Uterus (tissue), 2 donors: ENCODE measurements around the gene LRWD1.

Experiments
- CTCF ChIP-seq, 4 experiments: fragments of 200-600 bp in 2 of 4; fragments of 450-650 bp in 2 of 4; sonication (generic) in 2 of 4; IDR thresholded peaks; one replicate each; pipeline ENCODE4 v1.5.1; 2016 to 2019; ENCODE audit warnings: antibody characterized with exemption in 4 of 4, mild to moderate bottlenecking in 2 of 4, moderate library complexity in 1 of 4
- POLR2A ChIP-seq, 2 donors: fragments of 450-650 bp; IDR thresholded peaks; one replicate each; pipeline ENCODE4 v1.6.1; 2016; ENCODE audit warnings: antibody characterized with exemption in 2 of 2, mild to moderate bottlenecking in 1 of 2, moderate library complexity in 1 of 2

DNA sequence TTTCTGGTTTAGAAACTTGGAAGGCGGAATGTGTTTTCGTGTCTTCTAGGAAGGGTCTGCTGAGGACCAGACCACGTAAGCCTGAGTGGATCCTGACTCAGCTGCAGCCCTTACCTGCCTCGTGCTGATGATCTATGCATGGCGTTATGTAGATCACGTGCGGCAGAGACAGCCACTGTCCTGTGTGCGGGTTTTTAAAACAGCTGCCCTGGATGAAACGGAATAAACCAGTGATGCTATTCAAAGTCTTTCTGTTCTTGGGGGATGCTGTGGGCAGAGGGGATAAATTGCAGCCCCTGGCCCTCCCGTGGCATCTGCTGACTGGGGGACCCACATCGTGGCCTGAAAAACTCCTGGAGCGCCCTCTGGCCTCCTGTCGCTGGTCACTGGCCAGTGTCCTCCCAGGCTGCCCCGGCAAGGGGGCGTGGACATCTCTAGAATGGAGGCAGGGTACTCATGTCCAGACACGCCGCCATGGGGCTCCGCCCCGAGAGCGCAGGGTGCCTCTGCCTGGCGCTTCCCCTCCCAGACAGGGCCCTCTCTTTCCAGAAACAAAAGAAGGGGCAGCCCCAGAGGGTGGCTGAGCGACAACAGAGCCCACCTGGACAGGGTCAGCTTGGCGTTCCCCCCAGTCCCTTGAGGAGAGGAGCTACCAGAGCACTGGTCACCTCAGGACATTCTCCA lies 13.3 kb upstream of the LRWD1 start:
- TF ChIP-seq CTCF (IDR thresholded peaks at IDR 0.05), result no peak
- no peak for TF ChIP-seq POLR2A (IDR thresholded peaks at IDR 0.05)
